ENCODE data around the gene APEX1.
A peak's percentile ranks its signal among the peaks of the same experiment; 100 is the strongest.

APEX1 gene

DNA sequence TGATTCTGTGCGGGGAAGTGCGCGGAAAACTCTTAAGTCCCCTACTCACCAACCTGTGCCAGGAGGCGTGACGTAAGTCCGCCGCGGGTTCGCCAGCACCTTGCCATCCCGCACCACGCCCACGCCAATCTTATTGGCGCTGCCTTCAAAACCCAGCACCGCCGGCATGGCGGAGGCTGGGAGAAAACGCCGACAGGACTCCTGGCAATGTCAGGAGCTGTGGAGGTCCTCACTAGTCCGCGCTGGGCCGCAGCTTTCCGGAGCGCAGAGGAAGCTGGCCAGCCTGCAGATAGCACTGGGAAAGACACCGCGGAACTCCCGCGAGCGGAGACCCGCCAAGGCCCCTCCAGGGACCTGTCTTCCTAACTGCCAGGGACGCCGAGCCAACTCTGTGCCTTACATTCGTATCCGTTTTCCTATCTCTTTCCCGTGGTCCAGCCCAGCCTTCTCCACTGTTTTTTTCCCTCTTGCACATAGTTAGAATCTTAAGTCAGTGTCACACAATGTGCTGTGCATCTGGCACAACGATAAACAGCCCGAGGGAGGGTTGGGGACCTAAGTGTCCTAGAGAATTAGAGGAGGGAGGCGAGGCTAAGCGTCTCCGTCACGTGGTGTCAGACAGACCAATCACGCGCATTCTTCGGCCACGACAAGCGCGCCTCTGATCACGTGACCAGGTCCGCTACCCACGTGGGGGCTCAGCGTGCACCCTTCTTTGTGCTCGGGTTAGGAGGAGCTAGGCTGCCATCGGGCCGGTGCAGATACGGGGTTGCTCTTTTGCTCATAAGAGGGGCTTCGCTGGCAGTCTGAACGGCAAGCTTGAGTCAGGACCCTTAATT, at the start of gene APEX1, which contains the start of gene OSGEP:
APEX1 (plus strand) TSS at position 711 of the 839 bp plus-strand sequence. CDS start 420 bp downstream, outside the sequence.
OSGEP (minus strand) TSS at position 297 of the 839 bp plus-strand sequence; CDS start at position 168, 129 bp downstream.
- peak; percentile 98 for DNase-seq (ENCODE audit: low spot score)

DNA sequence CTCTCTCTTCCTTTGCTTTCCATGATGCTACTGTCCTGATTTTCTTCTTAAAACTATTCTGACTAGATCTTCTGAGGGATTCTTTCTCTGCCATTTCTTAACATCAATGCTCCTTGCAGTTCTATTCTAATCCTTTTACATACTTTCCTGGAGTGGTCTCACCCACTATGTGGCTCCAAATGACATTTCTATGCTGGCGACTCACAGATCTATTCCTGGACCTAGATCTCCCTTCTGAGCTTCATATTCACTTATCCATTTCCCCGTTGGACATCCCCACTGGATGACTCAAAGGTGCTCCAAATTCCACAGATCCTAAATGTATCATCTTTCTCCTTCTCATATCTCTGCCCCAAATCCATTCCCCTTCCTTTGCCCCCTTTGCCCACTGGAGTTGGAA, 45.8 kb upstream of the APEX1 start:
- DNase-seq (ENCODE audit: low spot score): no peak

DNA sequence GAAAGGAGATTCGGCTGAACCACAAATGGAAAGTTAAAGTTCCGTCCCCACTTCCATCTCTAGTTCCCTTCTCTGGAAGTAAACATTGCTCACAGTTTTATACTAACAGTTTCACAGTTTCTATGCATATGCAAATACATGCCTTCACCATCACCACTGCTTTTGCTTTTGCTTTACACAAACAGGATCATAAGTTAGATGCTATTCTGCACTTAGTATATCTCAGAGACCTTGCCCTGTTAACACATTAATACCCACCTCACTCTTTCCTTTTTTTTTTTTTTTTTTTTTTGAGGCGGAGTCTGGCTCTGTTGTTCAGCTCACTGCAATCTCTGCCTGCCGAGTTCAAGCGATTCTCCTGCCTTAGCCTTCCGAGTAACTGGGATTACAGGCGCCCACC, 42.6 kb upstream of the APEX1 start:
- DNase-seq (ENCODE audit: low spot score): no peak

DNA sequence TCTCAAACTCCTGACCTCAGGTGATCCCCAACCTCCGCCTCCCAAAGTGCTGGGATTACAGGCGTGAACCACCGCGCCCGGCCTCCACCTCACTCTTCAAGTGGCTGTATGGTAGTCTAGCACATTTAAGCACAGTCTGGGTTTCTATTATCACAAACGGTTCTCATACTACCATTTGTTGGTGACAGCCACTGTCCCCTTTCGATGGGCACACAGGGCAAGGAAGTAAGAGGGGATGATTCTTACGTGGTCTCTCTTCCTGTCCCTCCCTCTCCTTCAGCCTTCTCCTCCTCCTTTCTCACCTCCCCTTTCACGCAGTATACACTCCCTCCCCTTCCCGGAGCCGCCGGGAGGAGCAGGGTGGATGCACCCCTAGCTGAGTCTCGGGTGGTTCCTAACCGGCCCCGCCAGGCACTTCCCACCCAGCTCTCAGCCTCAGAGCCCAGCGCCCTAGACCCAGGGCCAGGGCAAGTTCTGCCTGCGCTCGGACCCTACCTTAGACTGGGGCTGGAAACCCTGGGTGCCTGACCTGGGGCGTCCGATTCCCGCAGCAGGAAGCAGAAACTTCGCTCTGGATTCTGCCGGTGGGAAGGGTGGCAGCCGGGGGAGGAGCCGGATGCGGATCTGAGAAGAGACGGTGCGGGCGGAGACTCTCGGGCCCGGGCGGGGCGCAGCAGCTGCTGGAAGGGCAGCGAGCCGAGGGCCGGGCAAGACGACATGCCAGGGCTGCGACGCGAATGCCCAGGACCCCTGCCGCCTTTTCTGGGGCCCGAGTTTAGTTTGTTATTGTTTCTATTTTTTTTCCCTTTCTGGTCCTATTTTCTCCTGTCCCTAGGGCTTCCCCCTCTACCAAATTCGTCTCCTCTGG, 41.9 kb upstream of the APEX1 start, which contains the start of gene TEP1:
TEP1 (minus strand) TSS at position 626 of the 868 bp plus-strand sequence. CDS start 5,062 bp downstream, outside the sequence.
- peak; percentile 71 for DNase-seq (ENCODE audit: low spot score)

DNA sequence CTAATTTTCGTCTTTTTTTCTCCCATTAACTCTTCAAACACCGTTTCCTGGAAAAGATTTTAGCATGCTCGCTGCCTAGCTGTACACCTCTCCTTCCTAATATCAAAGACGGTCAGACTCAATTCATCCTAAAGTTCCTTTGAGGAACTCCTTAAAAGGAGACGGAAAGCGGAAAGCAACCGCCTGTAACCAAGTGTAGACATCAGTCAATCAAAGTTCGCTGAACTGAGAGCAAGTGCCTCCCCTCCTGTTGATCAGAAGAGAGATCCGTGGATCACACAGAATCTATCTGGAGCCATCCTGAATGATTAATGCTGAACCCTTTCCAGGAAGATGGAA, 41.3 kb upstream of the APEX1 start:
- no peak for DNase-seq (ENCODE audit: low spot score)

DNA sequence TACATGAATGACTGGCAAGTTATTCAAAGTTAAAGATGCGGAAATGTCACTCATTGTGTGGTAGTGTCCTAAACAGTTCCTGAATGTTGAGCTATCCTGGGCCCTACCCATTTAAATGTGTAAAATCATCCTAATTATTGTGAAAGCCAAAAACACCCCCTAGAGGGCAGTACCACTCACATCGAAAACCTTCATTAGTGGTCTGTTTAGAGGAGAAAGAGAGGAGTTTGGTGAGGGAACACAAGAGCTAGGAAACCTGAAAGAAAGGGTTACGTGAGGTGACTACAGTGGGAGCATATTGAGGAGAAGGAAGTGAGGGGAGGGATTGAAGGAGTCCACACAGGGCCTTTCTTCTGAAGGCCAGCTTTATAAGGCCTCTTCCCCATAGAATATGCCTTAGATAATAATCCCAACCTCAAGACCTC, 39.2 kb upstream of the APEX1 start:
- peak; percentile 49 for DNase-seq (ENCODE audit: low spot score)

DNA sequence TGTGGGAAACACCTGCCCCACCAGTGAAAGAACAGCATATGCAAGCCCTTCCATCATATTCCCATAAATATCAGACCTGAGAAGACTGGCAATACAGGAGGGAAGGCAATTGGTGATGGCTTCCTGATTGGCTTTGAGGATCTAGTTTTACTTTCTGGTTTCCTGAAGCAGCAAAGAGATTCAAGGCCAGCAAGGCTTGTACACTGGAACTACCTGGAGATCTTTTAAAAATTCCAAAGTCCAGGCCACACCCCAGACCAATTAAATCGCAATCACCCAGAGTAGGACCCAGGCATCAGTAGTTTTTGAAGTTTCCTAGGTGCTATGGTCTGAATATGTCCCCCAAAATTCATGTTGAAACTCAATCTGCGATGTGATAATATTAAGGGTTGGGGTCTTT, 38.8 kb upstream of the APEX1 start:
- DNase-seq (ENCODE audit: low spot score): no peak

DNA sequence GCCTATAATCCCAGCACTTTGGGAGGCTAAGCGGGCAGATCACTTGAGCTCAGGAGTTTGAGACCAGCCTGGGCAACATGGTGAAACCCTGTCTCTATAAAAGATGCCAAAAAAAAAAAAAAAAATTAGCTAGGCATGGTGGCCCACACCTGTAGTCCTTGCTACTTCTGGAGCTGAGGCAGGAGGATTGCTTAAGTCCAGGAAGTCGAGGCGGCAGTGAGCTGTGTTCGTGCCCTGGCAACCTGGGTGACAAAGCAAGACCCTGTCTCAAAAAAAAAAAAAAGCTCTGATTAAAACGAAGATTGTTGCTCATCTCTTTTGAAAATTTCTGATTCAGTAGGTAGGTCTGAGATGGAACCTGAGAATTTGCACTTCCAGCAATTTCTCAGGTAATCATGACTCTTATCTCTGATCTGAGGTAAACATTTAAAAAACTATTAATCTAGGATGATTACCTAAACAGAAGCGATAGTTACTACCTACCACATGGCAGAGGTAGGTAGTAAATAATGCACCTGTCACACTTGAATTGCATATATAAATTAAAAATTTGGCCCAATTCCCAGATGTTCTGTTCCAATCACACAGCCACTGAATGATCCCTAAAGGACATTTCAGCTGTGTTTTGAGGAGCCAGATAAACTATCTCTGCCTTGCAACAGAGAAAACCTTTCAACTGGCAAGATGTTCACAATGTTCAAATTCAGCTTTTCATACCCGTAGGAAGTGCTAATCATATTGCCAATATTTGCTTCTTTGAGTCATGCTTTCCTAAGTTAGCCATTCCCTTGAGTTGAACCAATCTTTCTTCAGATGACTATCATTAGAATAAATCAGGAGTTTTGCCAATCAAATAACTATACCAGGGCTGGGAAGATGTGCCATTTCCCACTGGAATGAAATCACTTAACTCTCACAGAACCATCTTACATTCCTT, 37.5 kb upstream of the APEX1 start:
- no peak for DNase-seq (ENCODE audit: low spot score)

DNA sequence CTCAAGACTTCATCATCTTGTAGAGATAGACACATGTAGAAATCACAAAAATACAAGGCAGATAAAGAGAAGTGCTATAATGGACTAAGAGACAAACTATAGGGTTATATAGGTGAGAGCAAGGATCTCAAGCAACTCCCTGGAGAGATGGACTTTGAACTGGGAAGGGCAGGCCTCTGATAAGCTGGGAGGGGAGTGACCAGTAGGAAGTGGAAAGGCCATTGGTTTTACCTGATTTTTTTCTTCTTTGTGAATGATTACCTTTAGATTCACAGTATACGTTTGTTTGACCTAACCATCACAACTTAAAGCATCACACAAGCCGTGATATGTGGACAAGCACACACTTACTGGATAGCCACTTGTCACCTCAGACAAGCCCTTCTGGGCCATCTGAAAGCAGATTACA, 36.5 kb upstream of the APEX1 start:
- peak; percentile 76 for DNase-seq (ENCODE audit: low spot score)

DNA sequence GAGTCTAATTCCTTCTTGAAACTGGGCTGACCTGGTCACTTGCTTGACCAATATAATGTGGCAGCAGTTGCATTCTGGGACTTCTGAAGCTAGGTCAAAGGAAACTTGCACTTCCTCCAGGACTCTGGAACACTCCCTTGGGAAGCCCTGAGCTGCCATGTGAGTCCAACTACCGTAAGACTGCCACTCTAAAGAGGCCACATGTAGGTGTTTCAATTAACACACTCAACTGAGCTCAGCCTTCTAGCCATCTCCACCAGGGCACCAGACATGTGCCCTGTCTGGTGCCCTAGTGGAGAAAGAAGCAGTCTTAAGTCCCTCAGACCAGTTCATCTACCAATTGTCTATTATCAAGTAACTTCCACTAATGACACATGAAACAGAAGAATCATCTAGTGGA, 35.6 kb upstream of the APEX1 start:
- DNase-seq (ENCODE audit: low spot score): no peak

DNA sequence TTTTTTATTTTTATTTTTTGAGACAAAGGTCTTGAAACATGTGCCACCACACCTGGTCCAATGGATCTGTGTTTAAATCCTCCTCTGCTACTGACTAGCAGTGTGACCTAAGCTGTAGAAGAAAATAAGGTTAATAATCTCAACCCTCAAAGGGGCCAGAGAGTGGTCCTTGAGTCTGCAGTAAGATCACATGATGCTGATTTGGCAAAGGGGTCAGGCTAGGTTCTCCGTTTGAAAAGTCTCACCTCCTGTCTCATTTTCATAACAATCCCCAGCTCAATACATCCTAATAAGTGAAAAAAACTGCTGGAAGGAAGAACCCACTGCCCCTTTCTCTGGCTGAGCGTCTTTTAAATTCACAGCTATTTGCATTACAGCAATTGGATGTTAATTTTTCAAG, 33.8 kb upstream of the APEX1 start:
- DNase-seq (ENCODE audit: low spot score): no peak

DNA sequence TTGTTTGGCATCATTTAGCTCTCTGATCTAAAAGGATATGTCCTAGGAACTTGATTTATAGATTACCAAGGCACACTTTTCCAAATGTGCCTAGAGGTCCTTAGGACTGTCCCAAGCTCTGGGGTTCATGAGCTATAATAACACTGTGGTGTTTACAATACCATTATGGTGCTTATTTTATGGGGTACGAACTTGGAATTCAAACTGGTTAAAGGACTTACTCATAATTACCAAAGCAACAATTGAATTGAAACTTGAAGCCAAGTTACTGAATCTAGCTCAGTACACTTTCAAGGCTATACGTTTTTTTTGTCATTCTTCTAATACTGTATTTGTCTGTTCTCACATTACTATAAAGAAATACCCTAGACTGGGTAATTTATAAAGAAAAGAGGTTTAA, 32.1 kb upstream of the APEX1 start:
- DNase-seq (ENCODE audit: low spot score): no peak

DNA sequence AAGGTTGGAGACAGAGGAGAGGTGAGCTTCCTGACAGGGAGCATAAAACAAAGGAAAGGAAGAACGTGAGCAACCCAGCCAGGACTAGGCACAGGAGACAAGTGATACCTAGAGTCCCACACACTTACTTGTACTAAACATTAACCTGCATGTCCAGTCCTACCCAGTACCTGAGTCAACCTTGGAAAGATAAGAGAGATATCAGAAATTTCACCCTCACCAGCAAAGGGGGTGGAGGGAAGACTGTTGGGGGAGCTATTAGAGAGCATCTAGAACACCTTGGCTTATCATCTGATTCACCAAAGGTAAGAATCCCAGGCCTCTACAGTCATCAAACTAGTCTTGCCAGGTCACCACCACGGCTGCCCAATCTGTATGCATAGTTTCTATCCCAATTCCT, 30.2 kb upstream of the APEX1 start:
- no peak for DNase-seq (ENCODE audit: low spot score)

DNA sequence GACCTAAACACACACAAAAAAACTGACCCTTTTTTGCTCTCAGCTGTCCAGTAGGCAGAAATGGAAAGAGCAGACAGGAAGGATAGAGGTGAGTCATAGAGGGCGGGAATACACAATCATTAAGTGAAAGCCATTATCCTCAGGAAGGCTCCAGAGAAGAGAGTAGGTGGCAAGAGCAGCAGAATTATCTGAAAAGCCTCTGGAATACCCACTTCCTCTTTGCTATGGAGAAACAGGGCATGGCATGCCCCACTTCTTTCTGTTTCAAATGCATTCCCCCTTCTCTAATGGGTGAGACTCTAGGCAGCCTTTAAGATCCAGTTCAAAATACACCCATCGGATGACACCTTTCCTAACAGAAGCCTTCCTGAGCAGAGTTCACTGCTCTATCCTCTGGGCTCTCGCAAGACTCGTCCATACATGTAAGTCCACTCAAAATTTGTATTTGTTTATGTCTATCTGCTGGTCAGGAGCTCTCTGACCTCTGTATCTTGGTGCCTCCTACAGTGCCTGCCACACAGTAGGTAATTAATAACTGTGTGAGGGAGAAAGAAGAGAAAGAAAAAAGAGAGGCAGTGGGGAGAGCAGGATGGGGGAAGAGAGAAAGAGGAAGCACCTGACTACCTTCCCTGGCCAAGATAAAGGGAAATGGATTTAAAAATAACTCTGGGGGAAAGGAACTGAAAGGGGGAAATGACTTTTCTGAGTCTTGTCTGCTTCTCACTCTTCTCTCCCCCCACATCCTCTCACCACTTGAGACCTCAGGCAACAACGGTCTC, 27.6 kb upstream of the APEX1 start:
- peak; percentile 52 for DNase-seq (ENCODE audit: low spot score)

DNA sequence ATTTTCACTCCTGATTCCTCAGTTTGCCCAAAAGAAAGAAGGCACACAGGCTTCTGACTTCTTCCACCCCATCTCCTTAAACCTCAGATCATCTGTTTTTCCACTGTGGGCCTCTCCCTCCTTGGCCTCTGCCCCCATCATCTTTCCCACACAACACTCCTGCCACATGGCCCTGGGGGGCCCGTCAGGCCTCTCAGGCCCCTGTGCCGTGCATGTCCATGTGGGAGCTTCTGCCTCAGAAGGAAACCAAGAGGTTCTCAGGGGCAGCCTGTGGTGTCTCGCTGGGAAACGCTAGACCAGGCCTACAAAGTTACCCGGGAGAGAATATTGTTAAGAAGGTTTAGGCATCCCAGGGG, 27.0 kb upstream of the APEX1 start:
- no peak for DNase-seq (ENCODE audit: low spot score)

DNA sequence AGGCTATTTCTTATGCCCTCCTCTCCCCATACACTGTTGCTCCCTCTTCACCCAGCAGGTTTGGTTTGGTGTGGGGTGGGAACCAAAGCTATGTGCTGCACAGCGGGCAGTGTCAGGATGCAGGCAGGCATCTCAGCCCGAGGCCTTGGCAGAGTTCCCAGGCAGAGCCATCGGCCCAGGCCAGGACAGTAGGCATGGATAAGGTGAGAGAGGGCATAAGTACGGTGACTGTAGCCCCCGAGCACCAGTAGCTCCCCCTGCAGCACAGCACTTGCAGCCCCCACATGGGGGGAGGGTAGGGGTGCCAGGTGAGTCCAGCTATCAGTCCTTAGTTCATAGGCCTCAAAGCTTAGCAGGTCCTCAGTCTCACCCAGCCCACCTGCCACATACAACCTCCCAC, 26.2 kb upstream of the APEX1 start:
- DNase-seq (ENCODE audit: low spot score): no peak

DNA sequence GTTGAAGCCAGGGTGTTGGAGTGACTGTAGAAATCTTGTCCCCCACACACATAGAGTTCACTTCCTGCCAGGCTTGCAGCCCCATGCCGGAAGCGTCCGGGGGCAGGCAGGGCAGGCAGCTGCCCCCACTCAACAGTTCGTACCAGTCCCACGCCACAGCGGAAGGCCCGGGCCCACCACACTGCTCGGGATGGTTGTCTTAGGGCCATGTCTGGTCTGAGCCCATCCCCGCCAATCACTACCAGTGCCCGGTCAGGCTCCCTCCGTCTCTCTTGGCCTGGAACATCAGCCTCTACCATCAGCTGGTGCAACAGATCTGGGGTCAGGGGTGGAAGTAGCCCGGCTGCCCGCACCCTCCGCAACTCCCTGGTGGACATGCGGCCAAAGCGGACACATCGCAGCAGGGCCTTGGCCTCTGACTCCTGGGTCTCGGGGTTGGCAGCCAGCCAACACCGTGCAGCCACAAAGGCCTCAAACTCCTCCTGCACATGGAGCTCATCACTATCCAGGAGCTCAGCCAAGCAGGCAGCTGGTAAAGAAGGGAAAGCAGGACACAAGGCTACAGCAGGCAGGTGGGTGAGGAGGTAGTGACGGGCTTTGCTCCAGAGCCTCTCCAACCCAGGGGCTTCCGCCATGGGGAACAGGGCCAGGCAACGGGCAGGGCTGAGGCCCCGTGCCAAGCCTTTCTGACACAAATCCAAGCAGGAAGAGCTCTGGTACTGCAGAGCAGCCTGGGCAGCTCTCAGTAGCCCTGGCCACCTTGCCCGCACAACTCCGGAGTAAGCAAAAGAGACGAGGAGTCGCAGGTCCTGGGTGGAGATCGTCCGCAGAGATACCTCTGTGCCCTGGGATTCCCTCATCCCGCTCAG, 25.0 kb upstream of the APEX1 start:
- DNase-seq (ENCODE audit: low spot score): no peak

DNA sequence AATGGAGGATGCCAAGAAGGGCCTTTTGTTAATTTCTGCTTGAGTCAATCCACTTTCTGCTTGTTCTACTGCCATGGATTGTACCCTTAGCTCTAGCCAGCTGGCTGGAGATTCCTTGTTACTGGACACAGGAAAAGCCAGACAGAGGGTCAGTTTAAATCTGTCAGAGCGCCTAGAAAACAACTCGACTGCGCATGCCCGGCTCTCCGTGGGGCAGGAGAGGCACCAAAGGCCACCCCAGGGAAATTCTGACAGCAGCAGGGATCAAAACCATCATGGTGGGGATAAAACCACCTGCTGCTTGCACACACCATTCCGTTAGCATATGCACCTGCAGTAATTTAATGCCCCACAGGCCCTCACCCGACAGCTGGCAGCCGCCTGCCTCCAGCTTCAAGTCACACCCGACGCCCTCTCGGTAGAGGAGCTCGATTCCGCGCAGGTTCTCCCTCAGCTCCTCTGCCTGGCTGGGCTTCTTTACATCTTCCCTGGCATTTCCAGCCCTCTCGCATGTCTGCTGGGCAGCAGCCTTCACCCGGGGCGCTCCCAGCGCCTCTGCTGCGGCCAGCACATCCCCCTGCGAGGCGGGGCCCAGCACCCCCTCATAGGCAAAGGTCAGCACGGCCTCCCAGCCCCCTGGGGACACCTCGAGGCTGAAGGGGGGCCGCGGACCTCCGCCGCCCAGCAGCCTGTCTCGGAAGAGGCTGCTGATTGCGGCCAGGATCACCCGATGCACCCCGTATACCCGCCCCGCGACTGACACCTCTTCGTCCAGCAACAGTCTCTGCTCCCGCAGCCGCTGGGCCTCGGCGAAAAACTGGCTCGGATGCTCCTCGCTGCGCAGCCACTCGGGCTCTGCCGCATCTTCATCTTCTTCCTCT, 20.1 kb upstream of the APEX1 start:
- no peak for DNase-seq (ENCODE audit: low spot score)
